Forelimb muscle (tissue), 1 donor: ENCODE measurements around the gene TMEM252. TPM values are rescaled to one million over a fixed set of nuclear protein-coding genes. Genes with fewer than 3 reads are reported as not detected.

Experiments used
- DNase-seq: peaks from one replicate; pipeline ENCODE4 v3.0.0-alpha.2; 2013; ENCODE audit warnings: low read depth
- polyA plus RNA-seq: library from polyadenylated mRNA; unstranded; fragments of 120-200 nt; gene quantifications from one replicate; pipeline ENCODE4 v1.2.1, GENCODE V29; 2013; ENCODE audit not compliant: insufficient read length

TMEM252 gene
- polyA plus RNA-seq, 1 donor, result 1.0 TPM

DNA sequence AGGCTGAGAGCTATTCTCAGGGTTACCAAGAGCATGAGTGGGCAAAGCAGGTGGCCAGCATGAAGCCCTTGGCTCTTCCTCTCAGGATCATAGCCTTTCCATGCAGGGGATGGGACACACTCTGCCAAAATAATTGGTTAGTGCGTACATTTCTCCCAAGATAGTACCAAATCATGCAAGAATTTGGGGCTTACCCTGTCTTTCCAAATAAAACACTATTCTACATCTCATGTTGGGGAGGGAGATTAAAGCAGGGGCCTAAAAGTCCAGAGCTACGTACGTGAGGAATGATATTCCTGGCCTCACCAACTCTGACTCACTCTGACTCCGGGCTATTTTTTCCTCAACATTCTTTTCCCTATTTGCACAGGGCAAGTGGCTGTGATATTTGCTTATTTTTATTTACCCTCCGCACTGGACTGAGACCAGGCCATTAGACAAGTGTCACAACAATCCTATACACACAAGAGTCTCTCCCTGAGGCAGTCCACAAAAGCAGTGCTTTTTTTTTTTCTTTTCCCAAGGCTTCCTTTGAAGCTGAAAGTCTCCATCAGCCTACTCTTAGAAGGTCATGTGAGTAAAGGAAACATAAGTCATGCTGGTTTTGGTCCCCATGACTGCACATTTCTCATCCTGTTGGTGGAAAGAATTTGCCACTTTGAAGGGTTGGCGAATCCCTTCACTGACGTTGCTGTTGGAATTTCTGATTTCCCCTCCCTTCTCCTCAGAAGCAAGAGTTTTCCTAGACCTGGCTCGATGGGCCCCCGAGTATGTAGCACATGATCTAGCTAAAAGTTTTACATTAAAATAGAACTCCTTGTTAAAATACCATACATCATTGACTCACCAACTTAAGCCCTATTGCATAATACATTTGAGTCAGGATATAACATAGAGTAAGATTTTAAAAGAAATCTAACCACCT is 40.0 kb downstream of the TMEM252 start:
- DNase-seq, result no peak

DNA sequence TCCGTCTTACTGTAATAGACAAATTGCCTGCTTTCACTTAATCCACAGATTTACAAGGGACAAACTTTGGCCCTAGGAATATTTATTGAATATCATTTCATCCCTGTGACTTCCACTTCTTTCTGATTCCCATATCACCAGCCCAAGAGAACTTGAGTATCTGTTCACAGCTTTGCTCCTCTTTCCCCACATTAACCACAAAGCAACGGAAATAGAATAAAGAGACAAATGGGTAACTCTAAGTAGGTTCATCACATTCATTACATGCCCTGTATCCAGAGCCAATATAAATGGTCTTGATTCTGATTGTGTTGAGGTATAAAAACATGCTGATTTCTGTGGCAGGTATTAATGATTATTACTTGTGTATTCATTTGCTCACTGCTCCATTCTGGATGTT is 41.9 kb downstream of the TMEM252 start:
- DNase-seq, result no peak

DNA sequence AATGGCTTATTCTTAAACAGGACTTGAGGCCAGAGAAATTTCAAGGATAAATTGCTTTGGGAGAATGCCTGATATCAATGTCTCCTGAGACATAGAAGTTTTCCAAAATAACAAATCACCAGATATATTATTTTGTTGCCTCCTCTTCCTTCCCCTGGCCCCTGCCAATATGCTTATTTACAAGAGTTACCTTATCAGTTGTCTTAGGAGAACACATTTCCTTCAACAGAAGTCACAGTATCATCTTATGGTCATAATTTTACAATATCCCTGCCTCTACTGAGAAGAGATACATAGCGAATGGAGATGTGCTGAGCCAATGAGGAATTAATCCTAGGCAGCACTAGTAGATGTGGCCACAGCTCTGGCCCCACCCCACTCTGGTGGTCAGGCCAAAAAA is 43.1 kb downstream of the TMEM252 start:
- no peak for DNase-seq

DNA sequence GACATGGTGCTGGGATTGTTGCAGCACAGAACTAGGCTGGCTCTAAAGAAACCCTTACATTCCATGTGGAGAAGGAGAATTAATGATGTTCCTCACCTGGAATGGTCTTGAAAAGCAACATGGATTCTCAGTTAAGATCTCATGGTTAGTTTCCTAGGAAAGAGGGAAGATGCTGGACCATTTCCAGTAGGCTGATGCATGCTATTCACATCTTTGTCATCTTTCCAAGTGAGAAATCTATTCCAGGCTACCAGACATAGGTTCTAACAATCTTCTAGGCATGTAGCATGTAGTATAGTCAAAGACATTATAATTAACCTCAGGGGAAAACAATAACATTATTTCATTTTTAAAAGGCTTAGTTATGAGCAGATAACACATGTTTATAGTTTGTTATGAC is 44.3 kb downstream of the TMEM252 start:
- DNase-seq, result no peak

DNA sequence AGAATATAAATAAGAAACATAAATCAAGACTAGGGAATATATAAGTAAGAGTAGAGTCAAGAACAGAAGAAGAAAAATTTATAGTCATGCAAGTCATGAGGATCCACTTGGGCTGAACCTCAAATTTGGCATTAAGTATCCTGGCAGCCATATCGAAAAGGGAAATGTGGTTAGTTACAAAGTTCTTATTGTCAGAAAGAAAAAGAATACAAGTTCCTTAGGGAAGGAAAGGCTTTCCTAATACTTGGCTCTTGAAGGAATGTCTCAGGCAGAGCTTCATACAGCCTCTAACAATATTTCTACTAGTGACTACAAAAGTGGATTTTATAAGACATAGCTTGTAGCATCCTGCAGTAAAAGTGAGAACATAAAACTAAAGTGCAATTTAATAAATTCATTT is 45.4 kb downstream of the TMEM252 start:
- peak; percentile 60 for DNase-seq

DNA sequence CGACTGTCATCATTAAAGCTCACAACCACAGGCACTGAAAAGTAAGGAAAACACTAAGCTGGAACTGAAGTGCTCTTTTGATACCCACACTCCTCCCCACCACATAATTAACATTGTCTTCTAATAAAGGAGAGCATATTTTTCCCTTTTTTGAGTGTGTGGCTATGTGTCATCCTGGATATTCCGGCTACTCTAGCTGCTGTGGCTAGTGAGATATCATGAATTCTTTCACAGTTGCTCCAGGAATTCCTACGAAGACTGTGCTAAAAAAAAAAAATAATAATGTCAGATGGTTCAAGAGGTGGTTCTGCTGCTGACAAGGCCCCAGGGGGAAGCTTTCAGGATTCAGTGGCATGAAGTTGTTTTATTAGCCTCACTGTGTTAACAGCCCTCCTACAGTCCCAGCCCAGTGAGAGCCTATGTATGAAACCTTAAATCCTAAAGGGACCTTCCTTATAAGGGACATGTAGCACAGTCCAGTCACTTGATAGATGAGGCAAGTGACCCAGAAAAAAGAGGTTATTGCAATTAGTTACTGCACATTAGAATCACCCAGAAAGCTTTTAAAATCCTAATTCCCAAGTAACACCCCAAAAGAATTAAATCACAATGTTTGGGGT is 46.6 kb downstream of the TMEM252 start:
- no peak for DNase-seq

DNA sequence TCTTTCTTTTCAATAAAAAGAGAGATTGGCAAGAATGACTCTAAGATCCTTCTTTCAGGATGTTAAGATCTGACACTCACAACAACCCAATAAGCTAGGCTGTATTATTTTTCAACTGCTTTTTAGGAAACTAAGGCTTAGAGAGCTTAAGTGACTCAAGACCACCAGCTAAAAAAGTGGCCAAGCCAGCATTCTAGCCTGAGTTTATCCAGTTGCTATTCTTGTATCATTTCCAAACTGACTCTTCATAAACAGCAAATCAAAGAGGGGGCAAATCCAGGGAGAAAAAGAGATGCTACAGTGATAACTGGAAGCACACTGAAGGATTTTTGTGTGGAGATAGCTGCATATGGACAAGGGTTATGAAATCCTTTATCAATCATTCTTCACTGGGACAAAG is 47.1 kb downstream of the TMEM252 start:
- no peak for DNase-seq

DNA sequence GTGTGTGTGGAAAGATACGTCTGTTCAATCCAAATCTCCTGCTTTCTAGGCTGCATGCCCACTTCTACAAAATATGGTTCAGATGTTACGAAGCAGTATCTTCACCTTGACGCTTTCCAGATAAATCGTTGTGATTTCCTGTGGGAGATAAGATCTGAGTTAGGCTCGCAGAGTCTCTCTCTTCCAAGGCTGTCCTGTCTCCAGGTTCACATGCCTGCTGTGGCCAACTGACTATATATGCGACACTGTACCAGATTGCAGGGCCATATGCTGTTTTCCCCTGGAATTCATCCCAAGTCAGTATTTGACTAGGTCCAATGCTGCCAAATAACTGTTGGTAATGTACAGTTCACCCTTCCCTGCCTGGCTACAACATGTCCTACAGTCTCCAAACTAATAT is 47.9 kb downstream of the TMEM252 start:
- no peak for DNase-seq

DNA sequence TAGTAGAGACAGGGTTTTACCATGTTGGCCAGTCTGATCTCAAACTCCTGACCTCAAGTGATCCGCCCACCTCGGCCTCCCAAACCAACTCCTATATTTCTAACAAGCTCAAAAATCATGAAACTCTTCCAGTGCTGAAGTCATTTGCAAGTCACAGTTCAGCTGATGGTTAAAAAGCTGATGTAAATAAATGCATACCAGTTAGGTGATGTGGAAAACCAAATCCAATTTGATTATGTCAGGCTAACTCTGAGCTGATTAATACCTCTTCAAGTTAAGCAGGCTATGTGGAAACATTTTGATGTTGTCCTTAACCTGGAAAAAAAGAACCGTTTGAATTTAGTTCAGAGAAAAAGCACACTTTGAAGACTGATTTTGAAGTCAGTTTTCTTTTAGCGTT is 51.0 kb downstream of the TMEM252 start:
- DNase-seq, result no peak

DNA sequence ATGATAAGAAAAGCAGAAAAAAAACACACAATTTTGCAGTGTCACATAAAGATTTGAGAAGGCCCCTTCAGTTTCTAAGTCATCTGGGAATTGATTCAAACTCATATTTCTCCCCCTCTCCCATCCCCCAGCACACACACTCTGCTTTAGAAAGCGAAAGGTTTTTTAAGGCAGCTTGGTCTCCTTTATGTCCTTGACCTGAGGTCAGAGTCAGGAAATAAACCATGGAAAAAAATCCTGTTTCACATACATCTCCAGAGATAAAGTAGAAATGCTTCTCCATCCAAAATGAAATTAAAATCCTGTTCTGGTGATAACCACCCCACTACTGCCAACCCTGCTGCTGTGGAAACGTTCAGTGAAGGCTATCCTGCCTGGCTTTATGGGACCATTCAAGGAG is 52.6 kb downstream of the TMEM252 start:
- DNase-seq, result no peak

Other genes starting within 250 kb of the TMEM252 start
- gene FOXD4L3, start 238.0 kb downstream of the TMEM252 start, polyA plus RNA-seq, result 0.29 TPM
- 49.0 TPM for gene PGM5, start 184.3 kb downstream of the TMEM252 start, polyA plus RNA-seq
- 1.1 TPM for gene PIP5K1B, start 164.4 kb upstream of the TMEM252 start, polyA plus RNA-seq